GM23338 (cell line): ENCODE data around the gene LRRC3. TPM values are rescaled to one million over a fixed set of nuclear protein-coding genes. Genes with fewer than 3 reads are reported as not detected.

Source experiments
- ATAC-seq: fragments of 200-7000 bp; cut with Tn5 transposase; 3 replicates; pipeline ENCODE4 v1.9.1; 2020
- DNase-seq: peaks from one replicate; pipeline ENCODE4 v3.0.0-alpha.2; 2015; ENCODE audit warnings: low spot score
- H2AFZ ChIP-seq: fragments of 200-600 bp; sonication (generic); 2 replicates; pipeline ENCODE4 v1.8.0; 2016; ENCODE audit warnings: antibody characterized with exemption, mild to moderate bottlenecking, moderate library complexity
- H3F3A ChIP-seq: fragments of 200-600 bp; sonication (generic); replicated peaks from 2 replicates; pipeline ENCODE4 v1.8.0; 2017; ENCODE audit warnings: antibody characterized with exemption, mixed run types, low read depth
- H3K27ac ChIP-seq: fragments of 200-600 bp; sonication (generic); 2 replicates; pipeline ENCODE4 v1.6.1; 2016; ENCODE audit warnings: low read depth
- H3K27me3 ChIP-seq: fragments of 200-600 bp; sonication (generic); 2 replicates; pipeline ENCODE4 v1.8.0; 2016; ENCODE audit warnings: mild to moderate bottlenecking, mixed run types, moderate library complexity; ENCODE audit not compliant: insufficient read depth
- H3K36me3 ChIP-seq: fragments of 200-600 bp; sonication (generic); 2 replicates; pipeline ENCODE4 v1.8.0; 2016; ENCODE audit warnings: mild to moderate bottlenecking; ENCODE audit not compliant: insufficient read depth
- H3K4me1 ChIP-seq: fragments of 200-600 bp; sonication (generic); 2 replicates; pipeline ENCODE4 v1.8.0; 2016; ENCODE audit warnings: mild to moderate bottlenecking, moderate library complexity; ENCODE audit not compliant: insufficient read depth
- H3K4me2 ChIP-seq: fragments of 200-600 bp; sonication (generic); 2 replicates; pipeline ENCODE4 v1.7.1; 2017; ENCODE audit warnings: mixed run types
- H3K4me3 ChIP-seq: fragments of 200-600 bp; sonication (generic); 2 replicates; pipeline ENCODE4 v1.6.1; 2016; ENCODE audit warnings: mixed run types
- H3K79me2 ChIP-seq: fragments of 200-600 bp; sonication (generic); replicated peaks from 2 replicates; pipeline ENCODE4 v1.8.0; 2017; ENCODE audit warnings: mild to moderate bottlenecking; ENCODE audit not compliant: insufficient read depth
- H3K9me2 ChIP-seq: fragments of 200-600 bp; sonication (generic); 2 replicates; pipeline ENCODE4 v1.8.0; 2017; ENCODE audit not compliant: insufficient read depth
- H4K20me1 ChIP-seq: fragments of 200-600 bp; sonication (generic); replicated peaks from 2 replicates; pipeline ENCODE4 v1.8.0; 2017; ENCODE audit warnings: mild to moderate bottlenecking; ENCODE audit not compliant: insufficient read depth
- H3K27ac Mint-ChIP-seq: 2 replicates; pipeline ENCODE4 v1.8.0; 2020; ENCODE audit warnings: inconsistent platforms, mild to moderate bottlenecking, moderate library complexity, mixed read lengths
- H3K27me3 Mint-ChIP-seq: 3 replicates; pipeline ENCODE4 v1.8.0; 2022; ENCODE audit warnings: low read depth, mild to moderate bottlenecking, moderate library complexity, mixed read lengths, inconsistent platforms; ENCODE audit not compliant: insufficient read depth, poor library complexity
- H3K36me3 Mint-ChIP-seq: 3 replicates; pipeline ENCODE4 v1.8.0; 2021; ENCODE audit warnings: low read depth, mild to moderate bottlenecking, inconsistent platforms, moderate library complexity, mixed read lengths
- H3K4me1 Mint-ChIP-seq: 3 replicates; pipeline ENCODE4 v1.8.0; 2020; ENCODE audit warnings: mild to moderate bottlenecking, inconsistent platforms, mixed read lengths
- H3K4me3 Mint-ChIP-seq: 3 replicates; pipeline ENCODE4 v1.8.0; 2021; ENCODE audit warnings: moderate library complexity, mild to moderate bottlenecking, inconsistent platforms, mixed read lengths
- H3K9me3 Mint-ChIP-seq: 3 replicates; pipeline ENCODE4 v1.8.0; 2020; ENCODE audit warnings: moderate library complexity, mild to moderate bottlenecking, inconsistent platforms, mixed read lengths
- CTCF ChIP-seq, 2 experiments: fragments of 200-600 bp in 1 of 2; sonication (generic) in 1 of 2; conservative IDR thresholded peaks; 2 replicates each; pipeline versions ENCODE4 v1.5.1 to v1.6.1; 2016 to 2017; ENCODE audit warnings: antibody characterized with exemption in 2 of 2, low read depth in 2 of 2, mild to moderate bottlenecking in 2 of 2, moderate library complexity in 1 of 2
- ETS1 ChIP-seq: IDR thresholded peaks from 2 replicates; pipeline ENCODE4 v1.6.1; 2016; ENCODE audit warnings: antibody characterized with exemption
- EZH2 ChIP-seq: fragments of 200-600 bp; sonication (generic); IDR thresholded peaks from one replicate; pipeline ENCODE4 v1.8.0; 2017; ENCODE audit warnings: antibody characterized with exemption, mild to moderate bottlenecking, low read depth; ENCODE audit not compliant: unreplicated experiment
- EZH2phosphoT487 ChIP-seq: fragments of 200-600 bp; sonication (generic); IDR thresholded peaks from one replicate; pipeline ENCODE4 v1.8.1; 2018; ENCODE audit warnings: antibody characterized with exemption; ENCODE audit not compliant: unreplicated experiment
- NANOG ChIP-seq: IDR thresholded peaks from 2 replicates; pipeline ENCODE4 v1.6.1; 2016; ENCODE audit warnings: antibody characterized with exemption, borderline replicate concordance
- POLR2AphosphoS5 ChIP-seq: IDR thresholded peaks from 2 replicates; pipeline ENCODE4 v1.6.1; 2016; ENCODE audit warnings: antibody characterized with exemption, low read depth
- REST ChIP-seq: IDR thresholded peaks from one replicate; pipeline ENCODE4 v1.6.1; 2018; ENCODE audit warnings: antibody characterized with exemption; ENCODE audit not compliant: unreplicated experiment
- STAT1 ChIP-seq: IDR thresholded peaks from one replicate; pipeline ENCODE4 v1.6.1; 2016; ENCODE audit warnings: antibody characterized with exemption; ENCODE audit not compliant: unreplicated experiment
- ZNF331 ChIP-seq: fragments of 250-450 bp; sonication (Bioruptor Pico); IDR thresholded peaks from 2 replicates; pipeline ENCODE4 v1.5.0; 2020; ENCODE audit warnings: low read depth, mild to moderate bottlenecking, moderate library complexity
- ZNF462 ChIP-seq: fragments of 250-450 bp; sonication (Bioruptor Pico); IDR thresholded peaks from 2 replicates; pipeline ENCODE4 v1.5.0; 2020; ENCODE audit warnings: mild to moderate bottlenecking, moderate library complexity
- polyA plus RNA-seq: library from polyadenylated mRNA; unstranded; fragments of >200 nt; fragmentation: Nextera tagmentation; extraction: Ambion mirVana; gene quantifications from 2 replicates; pipeline ENCODE4 v1.2.1, GENCODE V29; 2016
- total RNA-seq: library from RNA; depleted of rRNA; stranded (reverse); fragments of >200 nt; shearing (Covaris generic); gene quantifications from 2 replicates; pipeline ENCODE4 v1.2.3, GENCODE V29; 2014

Gene LRRC3
- total and polyA plus RNA-seq, 2 experiments from 2014 or later = 0.95 to 6.8 TPM

- ATAC-seq (no peak), DNase-seq (no peak)
- no peaks in the 10 kb centered on the region; the same call in 2 of the 3 replicates for H3K4me1 Mint-ChIP-seq
- Histone ChIP-seq H2AFZ (no peak overlapping the region), H3K27ac (no peak overlapping the region), H3K9me2 (no peaks in the 10 kb centered on the region; the same call in 1 of the 2 replicates), H3K27me3 (no peaks in the 10 kb centered on the region), H4K20me1 (no peaks in the 10 kb centered on the region), H3K79me2 (no peaks in the 10 kb centered on the region), H3K4me1 (no peaks in the 10 kb centered on the region), H3K36me3 (no peaks in the 10 kb centered on the region), H3K4me3 (no peak overlapping the region), H3K4me2 (no peak overlapping the region), H3F3A (no peaks in the 10 kb centered on the region)
- peaks cover 34% of the 10 kb centered on the region for H3K9me3 Mint-ChIP-seq
- no peak overlapping the region for H3K4me3 Mint-ChIP-seq
- no peak overlapping the region for H3K27ac Mint-ChIP-seq
- TF ChIP-seq EZH2 (no peak), ETS1 (no peak), REST (no peak), STAT1 (no peak), POLR2AphosphoS5 (no peak), NANOG (no peak), CTCF (conservative IDR thresholded peaks at IDR 0.05; ENCODE audit: low read depth in 2 of 2) (no peak), ZNF331 (no peak), EZH2phosphoT487 (no peak), ZNF462 (CRISPR knock-in tag) (no peak)
- H3K36me3 Mint-ChIP-seq = peaks cover 12% of the 10 kb centered on the region; the same call in 1 of the 3 replicates
- H3K27me3 Mint-ChIP-seq = peaks cover 3% of the 10 kb centered on the region
These were observed 41.6 kb upstream of the LRRC3 start for GRCh38 chr21:44413566-44414290.
